Activated CD4-positive, alpha-beta memory T cell treated with anti-CD3 and anti-CD28 coated beads, Interleukin-2, amount 10 ng/mL, durations not matched to agents 7 days and 5 days (primary cell): Measurements from ENCODE around the gene SEPHS2. TPM values are rescaled to one million over a fixed set of nuclear protein-coding genes. Genes with fewer than 3 reads are reported as not detected.
A peak's percentile ranks its signal among the peaks of the same experiment; 100 is the strongest.
"Not testable (repeated sequence)": the region's sequence is repeated elsewhere in the genome, so short reads cannot be mapped to it uniquely, and the experiment has no call there.

Experiments used
- CTCF ChIA-PET: fragments of 350-600 bp; sonication (Branson Sonifier 250); formaldehyde crosslinking; loops from one replicate; lab custom pipeline; 2021; ENCODE audit warnings: antibody characterized with exemption, inconsistent platforms; lab: Charles Lee
- POLR2A ChIA-PET: fragments of 350-600 bp; sonication (Branson Sonifier 250); formaldehyde crosslinking; loops from one replicate; lab custom pipeline; 2021; ENCODE audit warnings: antibody characterized with exemption; lab: Charles Lee
- DNase-seq: peaks from one replicate; pipeline ENCODE4 v3.0.0-alpha.2; 2020
- H3K27ac Mint-ChIP-seq: one replicate; pipeline ENCODE4 v1.8.0; 2021; ENCODE audit warnings: mild to moderate bottlenecking, mixed read lengths
- H3K27me3 Mint-ChIP-seq: one replicate; pipeline ENCODE4 v1.8.0; 2021; ENCODE audit warnings: mixed read lengths
- H3K36me3 Mint-ChIP-seq: one replicate; pipeline ENCODE4 v1.8.0; 2021; ENCODE audit warnings: low read depth, mixed read lengths
- H3K4me1 Mint-ChIP-seq: one replicate; pipeline ENCODE4 v1.8.0; 2021; ENCODE audit warnings: mixed read lengths
- H3K4me3 Mint-ChIP-seq: one replicate; pipeline ENCODE4 v1.8.0; 2021; ENCODE audit warnings: mild to moderate bottlenecking, mixed read lengths
- H3K9me3 Mint-ChIP-seq: one replicate; pipeline ENCODE4 v1.8.0; 2021; ENCODE audit warnings: mixed read lengths
- total RNA-seq, 2 experiments: library from RNA; stranded (reverse); gene quantifications; one replicate each; pipeline ENCODE4 v1.2.3, GENCODE V29; 2021

Gene SEPHS2
- total RNA-seq, 2 experiments from 2014 or later, result 56.3 to 57.8 TPM

DNA sequence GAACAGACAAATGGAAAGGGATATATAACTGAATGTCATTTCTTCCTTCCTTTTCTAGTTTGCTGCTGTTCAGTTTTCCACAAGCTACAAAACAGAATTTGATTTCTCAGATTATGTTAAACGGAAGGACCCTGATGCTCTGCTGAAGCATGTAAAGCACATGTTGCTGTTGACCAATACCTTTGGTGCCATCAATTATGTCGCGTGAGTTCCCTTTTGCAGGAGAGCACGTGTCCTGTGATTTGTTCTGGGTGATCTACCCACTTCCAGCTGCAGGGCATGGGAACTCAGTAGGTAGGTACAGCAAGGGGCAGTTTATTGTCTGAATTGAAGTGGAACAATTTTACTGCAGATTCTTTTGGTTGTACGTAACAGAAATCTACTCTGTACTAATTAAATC is 35.7 kb upstream of the SEPHS2 start:
- Mint-ChIP-seq H3K27ac (peak overlapping the region; percentile 36), H3K36me3 (peaks cover 82% of the 10 kb centered on the region), H3K27me3 (no peaks in the 10 kb centered on the region), H3K4me1 (peaks cover 69% of the 10 kb centered on the region), H3K4me3 (no peak overlapping the region), H3K9me3 (no peaks in the 10 kb centered on the region)
- DNase-seq, result no peak
- ChIA-PET CTCF (interaction anchor here (0.8 to 3.4 kb wide), 4 partner anchors 9 to 117 kb away, joined by 4 to 17 read pairs (median 6); partner anchors contain the start of gene DCTPP1), POLR2A (interaction anchor here (0.6 to 19.7 kb wide), 7 partner anchors 8 to 54 kb away, joined by 3 to 185 read pairs (median 3); partner anchors contain the start of gene ITGAL)

DNA sequence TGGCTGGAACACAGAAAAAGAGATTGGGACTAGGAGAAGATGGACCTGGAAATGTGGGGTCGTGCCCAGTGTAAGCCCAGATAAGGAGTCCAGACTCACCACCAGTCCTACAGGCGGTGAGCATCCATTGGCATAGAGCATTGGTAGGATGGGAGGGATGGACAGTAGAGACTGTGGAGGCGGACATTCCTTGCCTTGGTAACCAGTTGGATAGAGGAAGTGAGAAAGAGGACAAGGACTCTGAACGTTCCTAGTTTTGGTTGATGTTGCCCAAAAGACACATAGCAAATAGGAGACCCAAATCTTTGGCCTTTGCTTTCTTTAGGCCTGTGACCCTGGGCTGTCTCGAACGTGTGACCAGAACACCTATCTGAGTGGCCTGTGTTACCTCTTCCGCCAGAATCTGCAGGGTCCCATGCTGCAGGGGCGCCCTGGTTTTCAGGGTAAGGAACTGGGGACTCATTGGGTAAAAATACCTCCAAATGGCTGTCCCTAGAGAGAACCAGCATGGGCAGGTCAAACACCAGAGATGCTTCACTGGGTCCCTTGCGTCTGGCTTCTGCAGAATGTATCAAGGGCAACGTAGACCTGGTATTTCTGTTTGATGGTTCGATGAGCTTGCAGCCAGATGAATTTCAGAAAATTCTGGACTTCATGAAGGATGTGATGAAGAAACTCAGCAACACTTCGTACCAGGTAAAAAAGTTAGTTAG is 33.2 kb upstream of the SEPHS2 start:
- H3K9me3 Mint-ChIP-seq, result no peaks in the 10 kb centered on the region
- H3K27ac Mint-ChIP-seq, result peak overlapping the region; percentile 69
- POLR2A ChIA-PET, result interaction anchor here (1.2 to 5.6 kb wide), 5 partner anchors 9 to 32 kb away, joined by 3 to 38 read pairs (median 5); no protein-coding TSS in a partner anchor
- H3K36me3 Mint-ChIP-seq, result peaks cover 85% of the 10 kb centered on the region
- H3K4me3 Mint-ChIP-seq, result no peak overlapping the region
- CTCF ChIA-PET, result interaction anchor here (1.2 to 3.4 kb wide), 4 partner anchors 13 to 49 kb away, joined by 3 to 17 read pairs (median 8); partner anchors contain the start of gene DCTPP1
- H3K27me3 Mint-ChIP-seq, result no peaks in the 10 kb centered on the region
- DNase-seq, result no peak
- peaks cover 74% of the 10 kb centered on the region for H3K4me1 Mint-ChIP-seq

DNA sequence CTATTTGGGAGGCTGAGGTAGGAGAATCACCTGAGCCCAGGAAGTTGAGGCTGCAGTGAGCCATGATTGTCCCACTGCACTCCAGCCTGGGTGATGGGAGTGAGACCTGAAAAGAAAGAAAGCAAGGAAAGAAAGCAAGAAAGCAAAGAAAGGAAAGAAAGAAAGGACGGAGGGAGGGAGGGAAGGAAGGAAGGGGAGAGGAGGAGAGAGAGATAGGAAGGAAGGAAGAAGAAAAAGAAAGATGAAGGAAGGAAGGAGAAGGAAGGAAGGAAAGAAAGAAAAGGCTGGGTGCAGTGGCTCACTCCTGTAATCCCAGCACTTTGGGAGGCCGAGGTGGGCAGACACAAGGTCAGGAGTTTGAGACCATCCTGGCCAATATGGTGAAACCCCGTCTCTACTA is 32.1 kb upstream of the SEPHS2 start:
- not testable (repeated sequence) for H3K27me3 Mint-ChIP-seq, DNase-seq, H3K4me3 Mint-ChIP-seq, H3K9me3 Mint-ChIP-seq
- Mint-ChIP-seq H3K36me3 (peaks cover 86% of the 10 kb centered on the region), H3K27ac (peak overlapping the region; percentile 66), H3K4me1 (peaks cover 65% of the 10 kb centered on the region)
- ChIA-PET POLR2A (interaction anchor here (0.8 to 10.7 kb wide), 6 partner anchors 13 to 48 kb away, joined by 3 to 400 read pairs (median 84); partner anchors contain the start of genes DCTPP1 and SEPHS2), CTCF (interaction anchor here (1.5 to 3.1 kb wide), 3 partner anchors 28 to 151 kb away, joined by 6 to 20 read pairs (median 7); partner anchors contain the start of gene DCTPP1)

DNA sequence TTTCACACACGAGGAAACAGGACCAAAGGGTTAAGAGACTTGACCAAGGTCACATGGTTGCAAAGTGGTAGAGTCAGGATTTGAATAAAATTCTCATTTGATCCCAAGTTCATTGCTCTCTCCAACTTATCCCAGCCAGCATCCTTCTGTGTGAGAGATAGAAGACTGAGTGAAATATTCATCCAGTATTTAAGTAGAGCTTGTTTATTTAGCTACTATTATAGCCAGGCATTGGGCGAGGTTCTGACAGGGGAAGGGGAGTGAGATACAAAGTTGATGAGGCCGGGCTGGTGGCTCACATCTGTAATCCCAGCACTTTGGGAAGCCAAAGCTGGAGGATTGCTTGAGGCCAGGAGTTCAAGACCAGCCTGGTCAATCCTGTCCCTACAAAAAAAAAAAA is 31.3 kb upstream of the SEPHS2 start:
- ChIA-PET POLR2A (interaction anchor here (0.8 to 10.7 kb wide), 7 partner anchors 13 to 58 kb away, joined by 3 to 400 read pairs (median 4); partner anchors contain the start of genes DCTPP1, SEPHS2 and ZNF747), CTCF (interaction anchor here (0.9 to 3.1 kb wide), 5 partner anchors 20 to 152 kb away, joined by 3 to 20 read pairs (median 6); partner anchors contain the start of gene DCTPP1)
- DNase-seq, result no peak
- H3K27me3 Mint-ChIP-seq, result no peaks in the 10 kb centered on the region
- H3K9me3 Mint-ChIP-seq, result no peaks in the 10 kb centered on the region
- H3K36me3 Mint-ChIP-seq, result peaks cover 82% of the 10 kb centered on the region
- peaks cover 63% of the 10 kb centered on the region for H3K4me1 Mint-ChIP-seq
- H3K4me3 Mint-ChIP-seq, result no peak overlapping the region
- peak overlapping the region; percentile 66 for H3K27ac Mint-ChIP-seq

DNA sequence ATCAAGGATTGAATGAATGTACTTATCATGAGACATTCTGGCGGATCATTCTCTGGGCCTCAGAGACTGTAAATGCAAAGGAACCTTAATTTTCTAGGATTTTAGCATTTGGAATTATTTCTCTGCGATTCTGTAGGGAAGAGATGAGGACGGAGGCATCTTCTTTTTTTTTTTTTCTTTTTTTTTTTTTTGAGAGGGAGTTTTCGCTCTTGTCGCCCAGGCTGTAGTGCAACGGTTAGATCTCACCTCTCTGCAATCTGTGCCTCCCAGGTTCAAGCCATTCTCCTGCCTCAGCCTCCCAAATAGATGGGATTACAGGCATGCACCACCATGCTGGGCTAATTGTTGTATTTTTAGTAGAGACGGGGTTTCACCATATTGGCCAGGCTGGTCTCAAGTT is 29.0 kb upstream of the SEPHS2 start:
- DNase-seq, result no peak
- Mint-ChIP-seq H3K4me1 (peaks cover 65% of the 10 kb centered on the region), H3K27ac (peak overlapping the region; percentile 77), H3K36me3 (peaks cover 64% of the 10 kb centered on the region), H3K9me3 (no peaks in the 10 kb centered on the region), H3K27me3 (no peaks in the 10 kb centered on the region), H3K4me3 (peak overlapping the region; percentile 98)
- POLR2A ChIA-PET, result interaction anchor here (0.6 to 10.7 kb wide), 13 partner anchors 9 to 184 kb away, joined by 3 to 400 read pairs (median 8); partner anchors contain the start of genes DCTPP1, SEPHS2, ZNF688 and ZNF747
- CTCF ChIA-PET, result interaction anchor here (0.9 to 7.3 kb wide), 8 partner anchors 16 to 182 kb away, joined by 3 to 107 read pairs (median 26); partner anchors contain the start of genes DCTPP1 and SEPHS2

DNA sequence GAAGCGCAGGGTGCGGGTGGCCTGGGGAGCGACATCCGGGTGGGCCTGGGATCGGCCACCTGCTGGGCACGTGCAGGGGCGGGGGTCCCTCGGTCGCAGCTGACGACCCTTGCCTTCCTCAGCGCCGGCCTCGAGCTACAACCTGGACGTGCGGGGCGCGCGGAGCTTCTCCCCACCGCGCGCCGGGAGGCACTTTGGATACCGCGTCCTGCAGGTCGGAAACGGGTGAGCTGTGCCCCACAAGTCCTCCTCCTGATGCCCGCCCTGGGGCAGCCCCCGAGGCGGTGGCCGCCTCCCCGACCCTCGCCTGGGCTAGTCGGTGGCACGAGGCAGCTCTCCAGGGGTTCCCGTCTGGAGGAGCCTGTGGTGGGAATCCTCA is 28.4 kb upstream of the SEPHS2 start:
- peaks cover 67% of the 10 kb centered on the region for H3K4me1 Mint-ChIP-seq
- peaks cover 61% of the 10 kb centered on the region for H3K36me3 Mint-ChIP-seq
- DNase-seq, result no peak
- no peaks in the 10 kb centered on the region for H3K27me3 Mint-ChIP-seq
- peak overlapping the region; percentile 96 for H3K27ac Mint-ChIP-seq
- ChIA-PET POLR2A (interaction anchor here (0.7 to 10.7 kb wide), 16 partner anchors 10 to 291 kb away, joined by 3 to 400 read pairs (median 7); partner anchors contain the start of genes CORO1A, DCTPP1, FBRS and SEPHS2), CTCF (interaction anchor here (0.8 to 7.3 kb wide), 9 partner anchors 16 to 183 kb away, joined by 3 to 107 read pairs (median 9); partner anchors contain the start of genes DCTPP1, PRR14 and SEPHS2)
- H3K4me3 Mint-ChIP-seq, result peak overlapping the region; percentile 98
- H3K9me3 Mint-ChIP-seq, result no peaks in the 10 kb centered on the region

DNA sequence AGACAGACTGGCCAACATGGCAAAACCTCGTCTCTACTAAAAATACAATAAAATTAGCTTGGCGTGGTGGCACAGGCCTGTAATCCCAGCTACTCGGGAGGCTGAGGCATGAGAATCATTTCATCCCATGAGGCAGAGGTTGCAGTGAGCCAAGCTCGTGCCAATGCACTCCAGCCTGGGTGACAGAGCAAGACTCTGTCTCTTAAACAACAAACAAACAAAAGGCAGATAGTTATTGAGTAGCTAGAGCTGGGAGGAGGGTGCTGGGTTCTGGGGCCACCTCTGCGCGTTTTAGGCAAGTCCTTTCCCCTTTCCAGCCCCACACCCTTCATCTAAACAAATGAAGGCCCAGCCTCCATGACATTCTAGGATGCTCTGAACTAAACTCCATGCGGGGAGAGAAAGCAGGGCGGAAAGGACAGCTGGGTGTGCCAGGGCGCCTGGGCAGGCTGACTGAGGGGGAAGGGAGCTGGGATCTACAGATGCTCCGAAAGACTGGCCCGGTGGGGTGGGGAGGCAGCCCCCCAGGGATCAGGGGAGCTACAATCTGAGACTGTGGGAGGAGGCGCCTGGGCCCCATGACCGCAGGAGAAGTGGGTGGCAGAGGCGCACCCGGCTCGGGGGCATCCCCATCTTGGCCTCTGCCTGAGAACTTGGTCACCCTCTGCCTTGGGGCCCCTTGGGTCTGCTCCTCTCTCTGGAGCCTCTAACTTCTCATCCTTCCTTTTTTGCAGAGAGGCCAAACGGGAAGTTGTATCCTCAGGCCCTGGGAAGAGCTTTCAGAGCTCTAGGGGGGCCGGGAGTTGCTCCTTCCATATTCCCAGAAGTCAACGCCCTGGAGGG is 27.8 kb upstream of the SEPHS2 start:
- ChIA-PET POLR2A (interaction anchor here (0.7 to 10.7 kb wide), 20 partner anchors 9 to 290 kb away, joined by 3 to 400 read pairs (median 5); partner anchors contain the start of genes CORO1A, DCTPP1, FBRS and SEPHS2), CTCF (interaction anchor here (0.6 to 7.3 kb wide), 14 partner anchors 9 to 644 kb away, joined by 3 to 107 read pairs (median 4); partner anchors contain the start of genes DCTPP1, PRR14, SEPHS2 and SEPTIN1)
- peaks cover 54% of the 10 kb centered on the region for H3K36me3 Mint-ChIP-seq
- H3K4me1 Mint-ChIP-seq, result peaks cover 63% of the 10 kb centered on the region
- DNase-seq, result peak; percentile 63
- no peaks in the 10 kb centered on the region for H3K9me3 Mint-ChIP-seq
- H3K27ac Mint-ChIP-seq, result peak overlapping the region; percentile 96
- H3K27me3 Mint-ChIP-seq, result no peaks in the 10 kb centered on the region
- H3K4me3 Mint-ChIP-seq, result peak overlapping the region; percentile 98

DNA sequence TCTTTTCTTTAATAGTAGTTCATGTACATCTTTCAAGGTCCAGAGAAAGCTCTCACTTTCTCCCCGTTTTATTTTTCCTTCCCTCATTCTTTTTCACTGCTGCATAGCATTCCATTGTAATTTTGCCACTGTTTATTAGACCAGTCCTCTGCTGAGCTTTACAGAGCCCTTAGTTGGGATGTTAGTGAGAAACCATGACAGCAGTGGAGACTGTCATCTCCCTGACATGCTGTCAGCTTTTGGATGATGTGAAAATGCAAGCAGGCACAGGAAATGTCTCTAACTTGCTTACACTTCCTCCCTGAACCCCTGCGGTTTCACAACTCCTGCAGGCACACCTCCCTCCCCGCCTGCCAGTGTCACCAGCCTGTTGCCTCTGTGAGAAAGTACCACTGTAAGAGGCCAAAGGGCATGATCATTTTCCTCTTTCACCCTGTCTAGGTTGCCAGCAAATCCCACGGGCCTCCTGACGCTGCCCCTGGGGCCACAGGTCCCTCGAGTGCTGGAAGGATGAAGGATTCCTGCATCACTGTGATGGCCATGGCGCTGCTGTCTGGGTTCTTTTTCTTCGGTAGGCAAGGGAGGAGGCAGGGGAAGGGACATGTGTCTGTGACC is 26.8 kb upstream of the SEPHS2 start, which contains the start of gene ITGAL:
TSS of gene ITGAL (plus strand) at position 415 of the 615 bp plus-strand sequence. CDS start at position 511, 96 bp downstream.
- Mint-ChIP-seq H3K27me3 (no peaks in the 10 kb centered on the region), H3K4me3 (peak within 1 kb of the TSS; percentile 98), H3K4me1 (peaks cover 58% of the 10 kb centered on the region), H3K36me3 (peaks cover 46% of the 10 kb centered on the region), H3K27ac (peak within 1 kb of the TSS; percentile 96), H3K9me3 (no peaks in the 10 kb centered on the region)
- CTCF ChIA-PET, result interaction anchor here (0.6 to 7.3 kb wide), 15 partner anchors 9 to 178 kb away, joined by 3 to 107 read pairs (median 4); partner anchors contain the start of genes DCTPP1, PRR14, SEPHS2 and SEPTIN1
- DNase-seq, result peak; percentile 92
- POLR2A ChIA-PET, result interaction anchor here (0.9 to 10.7 kb wide), 19 partner anchors 14 to 289 kb away, joined by 3 to 400 read pairs (median 5); partner anchors contain the start of genes CORO1A, DCTPP1, FBRS and PRR14

DNA sequence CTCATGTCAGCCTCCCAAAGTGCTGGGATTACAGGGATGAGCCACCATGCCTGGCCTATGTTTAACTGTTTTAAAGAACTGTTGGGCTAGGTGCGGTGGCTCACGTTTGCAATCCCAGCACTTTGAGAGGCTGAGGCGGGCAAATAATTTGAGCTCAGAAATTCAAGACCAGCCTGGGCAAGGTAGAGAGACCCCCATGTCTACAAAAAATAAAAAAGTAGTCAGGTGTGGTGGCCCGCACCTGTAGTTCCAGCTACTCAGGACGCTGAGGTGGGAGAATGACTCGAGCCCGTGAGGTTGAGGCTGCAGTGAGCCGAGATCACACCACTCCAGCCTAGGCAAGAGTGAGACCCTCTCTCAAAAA is 24.9 kb upstream of the SEPHS2 start:
- Mint-ChIP-seq H3K4me3 (no peak overlapping the region), H3K27ac (peak overlapping the region; percentile 96), H3K36me3 (peaks cover 30% of the 10 kb centered on the region), H3K4me1 (peaks cover 53% of the 10 kb centered on the region), H3K9me3 (no peaks in the 10 kb centered on the region), H3K27me3 (no peaks in the 10 kb centered on the region)
- CTCF ChIA-PET, result interaction anchor here (0.6 to 7.3 kb wide), 4 partner anchors 12 to 248 kb away, joined by 3 to 107 read pairs (median 12); partner anchors contain the start of gene DCTPP1
- POLR2A ChIA-PET, result interaction anchor here (0.6 to 10.7 kb wide), 7 partner anchors 12 to 883 kb away, joined by 3 to 400 read pairs (median 33); partner anchors contain the start of genes SEPHS2 and ZNF747
- DNase-seq, result no peak

DNA sequence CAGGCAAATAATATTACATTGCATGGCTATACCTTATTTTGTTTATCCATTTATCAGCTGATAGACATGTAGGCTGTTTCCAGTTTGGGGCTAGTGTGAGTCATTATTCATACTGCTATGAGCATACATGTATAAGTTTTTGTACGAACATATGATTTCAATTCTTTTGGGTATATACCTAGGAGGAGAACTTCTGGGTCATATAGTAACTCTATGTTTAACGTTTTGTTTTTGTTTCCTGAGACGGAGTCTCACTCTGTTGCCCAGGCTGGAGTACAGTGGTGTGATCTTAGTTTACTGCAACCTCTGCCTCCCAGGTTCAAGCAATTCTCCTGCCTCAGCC is 24.5 kb upstream of the SEPHS2 start:
- H3K36me3 Mint-ChIP-seq, result peaks cover 25% of the 10 kb centered on the region
- H3K4me3 Mint-ChIP-seq, result peak overlapping the region; percentile 21
- DNase-seq, result no peak
- H3K27ac Mint-ChIP-seq, result peak overlapping the region; percentile 96
- ChIA-PET CTCF (interaction anchor here (0.6 to 7.3 kb wide), 4 partner anchors 12 to 248 kb away, joined by 3 to 107 read pairs (median 12); partner anchors contain the start of gene DCTPP1), POLR2A (interaction anchor here (0.6 to 10.7 kb wide), 6 partner anchors 11 to 882 kb away, joined by 3 to 400 read pairs (median 84); partner anchors contain the start of gene SEPHS2)
- no peaks in the 10 kb centered on the region for H3K9me3 Mint-ChIP-seq
- peaks cover 50% of the 10 kb centered on the region for H3K4me1 Mint-ChIP-seq
- no peaks in the 10 kb centered on the region for H3K27me3 Mint-ChIP-seq

DNA sequence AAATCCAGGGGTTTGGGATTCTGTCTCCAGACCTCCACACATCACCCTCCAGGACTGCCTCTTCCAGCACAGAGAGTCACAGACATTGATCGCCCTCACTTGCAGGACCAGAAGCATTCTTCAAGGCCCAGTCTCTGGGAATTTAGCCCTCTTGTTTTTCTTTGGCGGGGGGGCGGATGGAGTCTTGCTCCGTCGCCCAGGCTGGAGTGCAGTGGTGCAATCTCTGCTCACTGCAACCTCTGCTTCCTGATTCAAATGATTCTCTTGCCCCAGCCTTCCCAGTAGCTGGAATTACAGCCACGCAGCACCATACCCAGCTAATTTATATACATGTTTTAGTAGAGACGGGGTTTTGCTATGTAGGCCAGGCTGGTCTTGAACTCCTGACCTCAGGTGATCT is 18.4 kb upstream of the SEPHS2 start:
- POLR2A ChIA-PET, result interaction anchor here (0.8 kb wide), 1 partner anchor 10 kb away, joined by 7 read pairs; no protein-coding TSS in a partner anchor
- Mint-ChIP-seq H3K36me3 (peaks cover 2% of the 10 kb centered on the region), H3K9me3 (no peaks in the 10 kb centered on the region), H3K4me1 (peaks cover 49% of the 10 kb centered on the region), H3K4me3 (no peak overlapping the region), H3K27me3 (no peaks in the 10 kb centered on the region), H3K27ac (no peak overlapping the region)
- no peak for DNase-seq
- CTCF ChIA-PET, result interaction anchor here (0.6 kb wide), 1 partner anchor 15 kb away, joined by 4 read pairs; no protein-coding TSS in a partner anchor
